ENCODE measurements around the gene RFX8. TPM values are rescaled to one million over a fixed set of nuclear protein-coding genes. Genes with fewer than 3 reads are reported as not detected.

The RFX8 gene
- polyA plus RNA-seq, 1 of the 3 experiments (the other 2 are of a cell fraction): 0.07 TPM

DNA sequence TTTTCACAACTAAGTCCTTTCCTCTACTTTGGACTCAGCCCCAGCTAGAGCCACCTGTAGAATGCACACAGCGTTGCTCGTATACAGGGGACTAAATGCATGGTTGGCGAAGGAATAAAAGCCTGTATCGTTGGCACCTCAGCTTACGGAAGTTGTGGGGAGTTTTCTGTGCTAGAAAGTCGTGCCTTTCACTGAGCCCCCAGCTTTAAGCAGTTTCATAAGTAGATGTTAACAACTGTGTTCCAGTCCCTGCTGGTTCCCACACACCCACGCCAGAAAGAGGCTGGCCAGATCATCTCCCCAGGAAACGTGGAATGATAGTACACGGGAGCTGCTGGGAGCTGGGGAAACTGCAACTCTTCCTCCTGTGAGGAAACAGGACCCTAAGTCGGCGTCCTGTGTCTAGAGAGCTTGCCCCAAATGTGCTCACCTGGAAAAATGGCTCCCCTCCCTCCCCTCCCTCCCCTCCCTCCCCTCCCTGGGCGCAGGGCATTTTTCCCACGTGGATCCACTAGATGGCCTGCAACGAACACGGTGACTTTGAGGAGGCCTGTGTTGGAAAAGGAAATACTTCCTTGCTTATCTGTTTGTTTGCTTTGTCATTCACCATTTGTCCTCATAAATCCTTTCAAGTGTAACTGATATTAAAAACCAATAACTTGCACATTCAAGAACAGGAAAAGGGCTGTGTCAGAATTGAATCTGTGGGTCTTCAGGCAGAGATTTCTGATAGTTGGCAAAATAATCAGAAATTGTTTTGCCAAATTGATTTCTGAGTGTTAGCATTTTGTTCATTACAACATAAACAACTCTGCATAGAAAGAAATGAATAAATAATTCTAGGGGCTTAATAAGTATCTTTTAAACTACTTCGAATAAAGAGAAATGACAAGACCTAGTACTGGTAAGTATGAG is 43.9 kb upstream of the RFX8 start (continued):
- TF ChIP-seq, protein P1, sequence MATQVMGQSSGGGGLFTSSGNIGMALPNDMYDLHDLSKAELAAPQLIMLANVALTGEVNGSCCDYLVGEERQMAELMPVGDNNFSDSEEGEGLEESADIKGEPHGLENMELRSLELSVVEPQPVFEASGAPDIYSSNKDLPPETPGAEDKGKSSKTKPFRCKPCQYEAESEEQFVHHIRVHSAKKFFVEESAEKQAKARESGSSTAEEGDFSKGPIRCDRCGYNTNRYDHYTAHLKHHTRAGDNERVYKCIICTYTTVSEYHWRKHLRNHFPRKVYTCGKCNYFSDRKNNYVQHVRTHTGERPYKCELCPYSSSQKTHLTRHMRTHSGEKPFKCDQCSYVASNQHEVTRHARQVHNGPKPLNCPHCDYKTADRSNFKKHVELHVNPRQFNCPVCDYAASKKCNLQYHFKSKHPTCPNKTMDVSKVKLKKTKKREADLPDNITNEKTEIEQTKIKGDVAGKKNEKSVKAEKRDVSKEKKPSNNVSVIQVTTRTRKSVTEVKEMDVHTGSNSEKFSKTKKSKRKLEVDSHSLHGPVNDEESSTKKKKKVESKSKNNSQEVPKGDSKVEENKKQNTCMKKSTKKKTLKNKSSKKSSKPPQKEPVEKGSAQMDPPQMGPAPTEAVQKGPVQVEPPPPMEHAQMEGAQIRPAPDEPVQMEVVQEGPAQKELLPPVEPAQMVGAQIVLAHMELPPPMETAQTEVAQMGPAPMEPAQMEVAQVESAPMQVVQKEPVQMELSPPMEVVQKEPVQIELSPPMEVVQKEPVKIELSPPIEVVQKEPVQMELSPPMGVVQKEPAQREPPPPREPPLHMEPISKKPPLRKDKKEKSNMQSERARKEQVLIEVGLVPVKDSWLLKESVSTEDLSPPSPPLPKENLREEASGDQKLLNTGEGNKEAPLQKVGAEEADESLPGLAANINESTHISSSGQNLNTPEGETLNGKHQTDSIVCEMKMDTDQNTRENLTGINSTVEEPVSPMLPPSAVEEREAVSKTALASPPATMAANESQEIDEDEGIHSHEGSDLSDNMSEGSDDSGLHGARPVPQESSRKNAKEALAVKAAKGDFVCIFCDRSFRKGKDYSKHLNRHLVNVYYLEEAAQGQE (IDR thresholded peaks at IDR 0.05; ENCODE audit: low read depth, low read length): no peak
- TF ChIP-seq TCF12 (IDR thresholded peaks at IDR 0.05): peak; percentile 20; the same call in 1 of the 2 replicates
- TF ChIP-seq EZH2phosphoT487 (IDR thresholded peaks at IDR 0.05; ENCODE audit: borderline replicate concordance, low read depth): no peak
- no peak for TF ChIP-seq MXI1 (IDR thresholded peaks at IDR 0.05; ENCODE audit: low read depth, low read length)
- TF ChIP-seq ELF1 (IDR thresholded peaks at IDR 0.05): no peak
- no peak for TF ChIP-seq FOXM1 (IDR thresholded peaks at IDR 0.05; ENCODE audit: low read depth)
- no peak for TF ChIP-seq TEAD4 (IDR thresholded peaks at IDR 0.05; ENCODE audit: borderline replicate concordance, insufficient read depth)
- TF ChIP-seq, protein P2, sequence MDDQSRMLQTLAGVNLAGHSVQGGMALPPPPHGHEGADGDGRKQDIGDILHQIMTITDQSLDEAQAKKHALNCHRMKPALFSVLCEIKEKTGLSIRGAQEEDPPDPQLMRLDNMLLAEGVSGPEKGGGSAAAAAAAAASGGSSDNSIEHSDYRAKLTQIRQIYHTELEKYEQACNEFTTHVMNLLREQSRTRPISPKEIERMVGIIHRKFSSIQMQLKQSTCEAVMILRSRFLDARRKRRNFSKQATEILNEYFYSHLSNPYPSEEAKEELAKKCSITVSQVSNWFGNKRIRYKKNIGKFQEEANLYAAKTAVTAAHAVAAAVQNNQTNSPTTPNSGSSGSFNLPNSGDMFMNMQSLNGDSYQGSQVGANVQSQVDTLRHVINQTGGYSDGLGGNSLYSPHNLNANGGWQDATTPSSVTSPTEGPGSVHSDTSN (IDR thresholded peaks at IDR 0.05): peak; percentile 56
- TF ChIP-seq, protein P3, sequence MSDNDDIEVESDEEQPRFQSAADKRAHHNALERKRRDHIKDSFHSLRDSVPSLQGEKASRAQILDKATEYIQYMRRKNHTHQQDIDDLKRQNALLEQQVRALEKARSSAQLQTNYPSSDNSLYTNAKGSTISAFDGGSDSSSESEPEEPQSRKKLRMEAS (IDR thresholded peaks at IDR 0.05; ENCODE audit: low read depth): peak; percentile 43; the same call in 1 of the 2 replicates
- peak; percentile 16; the same call in 1 of the 2 replicates for TF ChIP-seq FOSL2 (IDR thresholded peaks at IDR 0.05; ENCODE audit: borderline replicate concordance, low read depth)
- TF ChIP-seq SMC3 (IDR thresholded peaks at IDR 0.05; ENCODE audit: low read depth, low read length): peak; percentile 66
- peak; percentile 23; the same call in 1 of the 2 replicates for TF ChIP-seq JUND (IDR thresholded peaks at IDR 0.05)
- TF ChIP-seq CHD2 (IDR thresholded peaks at IDR 0.05; ENCODE audit: low read length, partially characterized antibody): no peak

DNA sequence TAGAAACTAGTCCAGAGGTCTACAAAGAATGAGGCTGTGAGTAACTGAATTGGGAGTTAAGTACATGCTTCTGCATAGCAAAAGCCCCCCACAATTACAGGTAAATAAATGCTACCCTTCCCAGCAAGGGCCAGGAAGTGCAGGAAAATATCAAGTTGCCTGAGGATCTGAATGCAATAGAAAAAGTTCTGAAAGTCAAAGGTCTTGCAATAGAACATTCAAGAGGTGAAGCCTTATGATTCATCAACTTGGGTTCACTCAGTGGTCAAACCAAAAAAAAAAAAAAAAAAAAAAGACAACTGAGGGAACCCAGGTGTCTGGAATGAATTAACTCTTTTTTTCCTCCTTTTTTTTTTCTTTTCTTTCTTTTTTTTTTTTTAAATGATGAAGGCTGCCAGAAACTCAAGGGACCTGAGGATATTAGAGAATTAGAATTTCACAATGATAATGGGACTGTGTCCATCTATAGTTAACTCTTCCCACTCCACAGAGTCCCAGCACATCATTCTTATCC is 42.9 kb upstream of the RFX8 start:
- peaks cover 9 to 43% of the 10 kb centered on the region in 2 experiments; a peak in 3 of 4 replicates for H3K4me1 ChIP-seq (ENCODE audit: control insufficient read depth in 1 of 2, insufficient read depth in 2 of 2, low read depth in 1 of 2, low read length in 1 of 2)
- TF ChIP-seq, protein P4, sequence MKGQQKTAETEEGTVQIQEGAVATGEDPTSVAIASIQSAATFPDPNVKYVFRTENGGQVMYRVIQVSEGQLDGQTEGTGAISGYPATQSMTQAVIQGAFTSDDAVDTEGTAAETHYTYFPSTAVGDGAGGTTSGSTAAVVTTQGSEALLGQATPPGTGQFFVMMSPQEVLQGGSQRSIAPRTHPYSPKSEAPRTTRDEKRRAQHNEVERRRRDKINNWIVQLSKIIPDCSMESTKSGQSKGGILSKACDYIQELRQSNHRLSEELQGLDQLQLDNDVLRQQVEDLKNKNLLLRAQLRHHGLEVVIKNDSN (IDR thresholded peaks at IDR 0.05; ENCODE audit: borderline replicate concordance, low read depth): no peak
- TF ChIP-seq, protein P5, sequence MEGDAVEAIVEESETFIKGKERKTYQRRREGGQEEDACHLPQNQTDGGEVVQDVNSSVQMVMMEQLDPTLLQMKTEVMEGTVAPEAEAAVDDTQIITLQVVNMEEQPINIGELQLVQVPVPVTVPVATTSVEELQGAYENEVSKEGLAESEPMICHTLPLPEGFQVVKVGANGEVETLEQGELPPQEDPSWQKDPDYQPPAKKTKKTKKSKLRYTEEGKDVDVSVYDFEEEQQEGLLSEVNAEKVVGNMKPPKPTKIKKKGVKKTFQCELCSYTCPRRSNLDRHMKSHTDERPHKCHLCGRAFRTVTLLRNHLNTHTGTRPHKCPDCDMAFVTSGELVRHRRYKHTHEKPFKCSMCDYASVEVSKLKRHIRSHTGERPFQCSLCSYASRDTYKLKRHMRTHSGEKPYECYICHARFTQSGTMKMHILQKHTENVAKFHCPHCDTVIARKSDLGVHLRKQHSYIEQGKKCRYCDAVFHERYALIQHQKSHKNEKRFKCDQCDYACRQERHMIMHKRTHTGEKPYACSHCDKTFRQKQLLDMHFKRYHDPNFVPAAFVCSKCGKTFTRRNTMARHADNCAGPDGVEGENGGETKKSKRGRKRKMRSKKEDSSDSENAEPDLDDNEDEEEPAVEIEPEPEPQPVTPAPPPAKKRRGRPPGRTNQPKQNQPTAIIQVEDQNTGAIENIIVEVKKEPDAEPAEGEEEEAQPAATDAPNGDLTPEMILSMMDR (IDR thresholded peaks at IDR 0.05): no peak
- TF ChIP-seq MEF2A (IDR thresholded peaks at IDR 0.05; ENCODE audit: borderline replicate concordance, low read depth) (no peak), RXRA (IDR thresholded peaks at IDR 0.05; ENCODE audit: borderline replicate concordance, low read depth) (peak; percentile 99)
- TF ChIP-seq, protein P1 (IDR thresholded peaks at IDR 0.05; ENCODE audit: low read depth, low read length): no peak

More for the DNA sequence above, 42.9 kb upstream of the RFX8 start:
- Histone ChIP-seq H3K27me3 (ENCODE audit: insufficient read depth) (no peaks in the 10 kb centered on the region), H3F3A (replicated peaks; ENCODE audit: insufficient read depth) (peaks cover 31% of the 10 kb centered on the region), H3K4me2 (peak overlapping the region; percentile 77), H4K20me1 (ENCODE audit: insufficient read depth) (no peaks in the 10 kb centered on the region), H3K9ac (peak overlapping the region; percentile 65; the same call in 1 of the 2 replicates), H3K9me3 (no peaks in the 10 kb centered on the region), H3K27ac (ENCODE audit: low read depth in 2 of 2, low read length in 1 of 2) (peak overlapping the region; percentile 65 to 96; a peak in 3 of 4 replicates), H3K79me2 (ENCODE audit: insufficient read depth) (no peaks in the 10 kb centered on the region), H3K36me3 (replicated peaks in 1 of 2; ENCODE audit: control insufficient read depth in 1 of 2, insufficient read depth in 2 of 2, low read length in 1 of 2) (no peaks in the 10 kb centered on the region), H2AFZ (ENCODE audit: low read depth) (no peak overlapping the region), H3K4me3 (ENCODE audit: low read depth in 2 of 2, low read length in 1 of 2) (peak overlapping the region in 1 of 2 experiments; percentile 26; a peak in 1 of 4 replicates), H3K9me2 (no peaks in the 10 kb centered on the region)
- DNase-seq: no peak
- ChIA-PET CTCF (interaction anchor here (0.6 to 3.8 kb wide), 5 partner anchors 21 to 502 kb away, joined by 3 to 21 read pairs (median 4); no protein-coding TSS in a partner anchor), POLR2A (interaction anchor here (1.0 kb wide), 1 partner anchor 179 kb away, joined by 3 read pairs; no protein-coding TSS in a partner anchor)

Measured in SK-N-SH (cell line).